Keratinocyte (primary cell): ENCODE measurements around the gene CHMP6. TPM values are rescaled to one million over a fixed set of nuclear protein-coding genes. Genes with fewer than 3 reads are reported as not detected.

Source experiments
- DNase-seq: peaks from one replicate; pipeline ENCODE4 v3.0.0-alpha.2; 2011; ENCODE audit warnings: low read depth, missing footprints, low spot score
- FAIRE-seq: peaks from 2 replicates; lab custom pipeline; 2011; peaks lifted over from hg19 to GRCh38; lab: Jason Lieb, UNC
- H2AFZ ChIP-seq: 2 replicates; pipeline ENCODE4 v1.6.0; 2012; ENCODE audit warnings: low read length, control low read depth, inconsistent platforms; ENCODE audit not compliant: control insufficient read depth
- H3K27ac ChIP-seq: 2 replicates; pipeline ENCODE4 v1.5.1; 2011; ENCODE audit warnings: low read length; ENCODE audit not compliant: control insufficient read depth, insufficient read depth
- H3K27me3 ChIP-seq: 3 replicates; pipeline ENCODE4 v1.6.0; 2011; ENCODE audit warnings: low read length; ENCODE audit not compliant: control insufficient read depth, insufficient read depth; ENCODE audit errors: extremely low read depth
- H3K36me3 ChIP-seq, 2 experiments: 2 replicates in 1 of 2; 3 replicates in 1 of 2; pipeline ENCODE4 v1.5.1; 2011; ENCODE audit warnings: low read length in 2 of 2, mild to moderate bottlenecking in 1 of 2; ENCODE audit not compliant: control insufficient read depth in 2 of 2, insufficient read depth in 2 of 2; ENCODE audit errors: extremely low read depth in 1 of 2
- H3K4me1 ChIP-seq: 3 replicates; pipeline ENCODE4 v1.5.1; 2011; ENCODE audit warnings: low read length; ENCODE audit not compliant: control insufficient read depth, insufficient read depth; ENCODE audit errors: extremely low read depth
- H3K4me2 ChIP-seq: 3 replicates; pipeline ENCODE4 v1.6.0; 2011; ENCODE audit warnings: low read depth, low read length; ENCODE audit not compliant: control insufficient read depth, insufficient read depth; ENCODE audit errors: extremely low read depth
- H3K4me3 ChIP-seq, 3 experiments: fragments of 200-600 bp in 1 of 3; sonication (generic) in 1 of 3; 2 replicates in 2 of 3; 3 replicates in 1 of 3; pipeline ENCODE4 v1.5.1; 2011 to 2016; ENCODE audit warnings: low read length in 3 of 3, mild to moderate bottlenecking in 3 of 3, control low read depth in 2 of 3, inconsistent platforms in 1 of 3, low read depth in 1 of 3, mixed read lengths in 1 of 3, mixed run types in 1 of 3, moderate library complexity in 1 of 3; ENCODE audit not compliant: control insufficient read depth in 2 of 3, insufficient read depth in 2 of 3; ENCODE audit errors: extremely low read depth in 1 of 3
- H3K79me2 ChIP-seq: 2 replicates; pipeline ENCODE4 v1.6.0; 2012; ENCODE audit warnings: low read length; ENCODE audit not compliant: control insufficient read depth, insufficient read depth
- H3K9ac ChIP-seq: 3 replicates; pipeline ENCODE4 v1.6.0; 2011; ENCODE audit warnings: low read length; ENCODE audit not compliant: control insufficient read depth, insufficient read depth; ENCODE audit errors: extremely low read depth
- H3K9me1 ChIP-seq: 3 replicates; pipeline ENCODE4 v1.6.0; 2011; ENCODE audit warnings: low read length; ENCODE audit not compliant: control insufficient read depth, insufficient read depth; ENCODE audit errors: extremely low read depth
- H3K9me3 ChIP-seq: 2 replicates; pipeline ENCODE4 v1.5.1; 2012; ENCODE audit warnings: low read depth, low read length; ENCODE audit not compliant: control insufficient read depth
- H4K20me1 ChIP-seq: 3 replicates; pipeline ENCODE4 v1.6.0; 2011; ENCODE audit warnings: low read length; ENCODE audit not compliant: control insufficient read depth, insufficient read depth; ENCODE audit errors: extremely low read depth
- CTCF ChIP-seq, 3 experiments: IDR thresholded peaks in 1 of 3; conservative IDR thresholded peaks in 1 of 3; optimal IDR thresholded peaks in 1 of 3; 2 replicates in 2 of 3; 3 replicates in 1 of 3; pipeline versions ENCODE3 to v1.5.1; 2011; ENCODE audit warnings: low read length in 3 of 3, mild to moderate bottlenecking in 3 of 3, moderate library complexity in 2 of 3, control low read depth in 1 of 3, inconsistent platforms in 1 of 3; ENCODE audit not compliant: insufficient read depth in 2 of 3; ENCODE audit errors: extremely low read depth in 1 of 3
- EZH2 ChIP-seq: IDR thresholded peaks from one replicate; pipeline ENCODE4 v1.6.1; 2012; ENCODE audit warnings: inconsistent platforms, mild to moderate bottlenecking, low read length, moderate library complexity
- dilution Hi-C: fragments of 300-500 bp; cut with MboI; formaldehyde crosslinking; loops from one replicate; pipeline ENCODE4 v1.7.0; 2020; ENCODE audit warnings: low sequenced_read_pairs; ENCODE audit not compliant: extremely low pct_ligation_motif_present
- polyA plus RNA-seq, 5 experiments: library from polyadenylated mRNA; depleted of rRNA in 3 of 5; stranded (reverse) in 3 of 5; stranded (forward) in 1 of 5; unstranded in 1 of 5; fragments of >200 nt; gene quantifications; 1 replicate in 1 of 5; 2 replicates in 3 of 5; 3 replicates in 1 of 5; pipeline versions ENCODE4 v1.2.1 to v1.2.3, GENCODE V29; 2011 to 2012; ENCODE audit warnings: missing spikeins in 2 of 5, low read depth in 1 of 5, low replicate concordance in 1 of 5

CHMP6 gene
- polyA plus RNA-seq, 1 donor (not counting 4 experiments of a cell fraction or from before 2014, with no cell fraction given) = 20.9 TPM

GRCh38 chr17:81043319-81043724 lies 51.7 kb downstream of the CHMP6 start:
- H3K27ac ChIP-seq = peak overlapping the region; percentile 86

GRCh38 chr17:81043725-81044427 lies 52.2 kb downstream of the CHMP6 start:
- H4K20me1 ChIP-seq = peaks cover 15% of the 10 kb centered on the region
- FAIRE-seq = peak; percentile 36
- H2AFZ ChIP-seq = no peak overlapping the region

More at GRCh38 chr17:81043319-81043724, 51.7 kb downstream of the CHMP6 start:
- Histone ChIP-seq H2AFZ (no peak overlapping the region), H3K36me3 (peaks cover 18 to 20% of the 10 kb centered on the region in 2 experiments), H3K4me2 (peak overlapping the region; percentile 91), H3K9ac (peak overlapping the region; percentile 79), H3K9me3 (no peaks in the 10 kb centered on the region), H3K4me1 (peaks cover 74% of the 10 kb centered on the region), H3K27me3 (no peaks in the 10 kb centered on the region), H3K4me3 (peak overlapping the region in 2 of 3 experiments; percentile 49 to 57), H4K20me1 (peaks cover 20% of the 10 kb centered on the region), H3K79me2 (peaks cover 100% of the 10 kb centered on the region), H3K9me1 (peaks cover 12% of the 10 kb centered on the region)
- FAIRE-seq (no peak), DNase-seq (no peak)
- dilution Hi-C loops = no loop called here
- no peak for TF ChIP-seq EZH2
- TF ChIP-seq CTCF (optimal IDR thresholded peaks at IDR 0.05 in 1 of 3, IDR thresholded peaks at IDR 0.05 in 1 of 3, conservative IDR thresholded peaks at IDR 0.05 in 1 of 3; ENCODE audit: extremely low read depth in 1 of 3, insufficient read depth in 2 of 3, low read length in 3 of 3) = no peak

More at GRCh38 chr17:81043725-81044427, 52.2 kb downstream of the CHMP6 start:
- TF ChIP-seq CTCF (optimal IDR thresholded peaks at IDR 0.05 in 1 of 3, IDR thresholded peaks at IDR 0.05 in 1 of 3, conservative IDR thresholded peaks at IDR 0.05 in 1 of 3; ENCODE audit: extremely low read depth in 1 of 3, insufficient read depth in 2 of 3, low read length in 3 of 3) (no peak), EZH2 (no peak)
- Histone ChIP-seq H3K4me1 (peaks cover 74% of the 10 kb centered on the region), H3K9me1 (peaks cover 12% of the 10 kb centered on the region), H3K36me3 (peaks cover 14 to 15% of the 10 kb centered on the region in 2 experiments), H3K4me3 (peak overlapping the region in 2 of 3 experiments; percentile 49 to 57), H3K4me2 (peak overlapping the region; percentile 91), H3K27ac (peak overlapping the region; percentile 86), H3K9ac (peak overlapping the region; percentile 79), H3K79me2 (peaks cover 100% of the 10 kb centered on the region), H3K9me3 (no peaks in the 10 kb centered on the region), H3K27me3 (no peaks in the 10 kb centered on the region)
- DNase-seq = no peak
- dilution Hi-C loops = no loop called here
